GM15510 (cell line): ENCODE measurements around the gene CD247.
A peak's percentile ranks its signal among the peaks of the same experiment; 100 is the strongest.

Experiments
- POLR2A ChIP-seq: IDR thresholded peaks from 3 replicates; pipeline ENCODE4 v1.6.1; 2011; ENCODE audit warnings: borderline replicate concordance; ENCODE audit not compliant: insufficient read length; ENCODE audit errors: extremely low read depth

CD247 gene

GRCh38 chr1:167454894-167455785 lies 63.2 kb downstream of the CD247 start:
- TF ChIP-seq POLR2A, result peak; percentile 30

GRCh38 chr1:167454304-167454893 lies 63.9 kb downstream of the CD247 start:
- TF ChIP-seq POLR2A, result no peak

- no peak for TF ChIP-seq POLR2A
These were observed 65.2 kb downstream of the CD247 start for GRCh38 chr1:167453123-167453522.

GRCh38 chr1:167452483-167452882 lies 65.8 kb downstream of the CD247 start:
- no peak for TF ChIP-seq POLR2A

- TF ChIP-seq POLR2A, result no peak
These were observed 67.5 kb downstream of the CD247 start for GRCh38 chr1:167450843-167451242.

- TF ChIP-seq POLR2A, result no peak
These were observed 70.7 kb downstream of the CD247 start for GRCh38 chr1:167447521-167448136.

- TF ChIP-seq POLR2A, result no peak
These were observed 71.4 kb downstream of the CD247 start for GRCh38 chr1:167446966-167447365.

- TF ChIP-seq POLR2A, result no peak
These were observed 74.6 kb downstream of the CD247 start for GRCh38 chr1:167443757-167444156.

GRCh38 chr1:167442854-167443565 lies 75.3 kb downstream of the CD247 start:
- no peak for TF ChIP-seq POLR2A

GRCh38 chr1:167442142-167442848 lies 76.0 kb downstream of the CD247 start:
- no peak for TF ChIP-seq POLR2A

GRCh38 chr1:167441222-167441621 lies 77.1 kb downstream of the CD247 start:
- no peak for TF ChIP-seq POLR2A

GRCh38 chr1:167440776-167441175 lies 77.6 kb downstream of the CD247 start:
- no peak for TF ChIP-seq POLR2A

GRCh38 chr1:167440345-167440744 lies 78.0 kb downstream of the CD247 start:
- no peak for TF ChIP-seq POLR2A

- no peak for TF ChIP-seq POLR2A
These were observed 78.9 kb downstream of the CD247 start for GRCh38 chr1:167439301-167439988.
